Measurements from ENCODE around the gene NAA38. TPM values are rescaled to one million over a fixed set of nuclear protein-coding genes. Genes with fewer than 3 reads are reported as not detected.

Gene NAA38
- total RNA-seq, 2 experiments from 2014 or later: 68.2 to 74.7 TPM

GRCh38 chr17:7833011-7833794, 24.2 kb downstream of the NAA38 start:
- intact Hi-C loops (cut with micrococcal nuclease): loop anchor here (10.0 kb wide), 1 partner anchor 352 kb away; no protein-coding TSS in a partner anchor
- CTCF ChIA-PET: interaction anchor here (0.9 to 7.2 kb wide), 10 partner anchors 9 to 246 kb away, joined by 3 to 70 read pairs (median 7); partner anchors contain the start of gene TP53
- H3K27ac Mint-ChIP-seq: peak overlapping the region; percentile 61
- peak overlapping the region; percentile 80 for H3K4me3 Mint-ChIP-seq
- H3K4me1 Mint-ChIP-seq (ENCODE audit: low read depth): peaks cover 24% of the 10 kb centered on the region
- no peaks in the 10 kb centered on the region for H3K36me3 Mint-ChIP-seq
- POLR2A ChIA-PET: interaction anchor here (1.1 to 3.5 kb wide), 4 partner anchors 10 to 24 kb away, joined by 3 to 18 read pairs (median 8); partner anchors contain the start of genes CYB5D1 and NAA38
- H3K27me3 Mint-ChIP-seq: peaks cover 1% of the 10 kb centered on the region
- no peak for DNase-seq
- no peaks in the 10 kb centered on the region for H3K9me3 Mint-ChIP-seq

GRCh38 chr17:7832431-7832830, 24.9 kb downstream of the NAA38 start:
- CTCF ChIA-PET: interaction anchor here (1.1 to 7.2 kb wide), 5 partner anchors 9 to 89 kb away, joined by 4 to 57 read pairs (median 9); no protein-coding TSS in a partner anchor
- H3K27ac Mint-ChIP-seq: no peak overlapping the region
- intact Hi-C loops (cut with micrococcal nuclease): loop anchor here (10.0 kb wide), 1 partner anchor 352 kb away; no protein-coding TSS in a partner anchor
- H3K4me3 Mint-ChIP-seq: no peak overlapping the region
- H3K36me3 Mint-ChIP-seq: no peaks in the 10 kb centered on the region
- no peak for DNase-seq
- no peaks in the 10 kb centered on the region for H3K9me3 Mint-ChIP-seq
- POLR2A ChIA-PET: interaction anchor here (1.1 to 2.8 kb wide), 2 partner anchors 11 to 25 kb away, joined by 3 to 10 read pairs; partner anchors contain the start of genes CYB5D1 and NAA38
- H3K27me3 Mint-ChIP-seq: peaks cover 1% of the 10 kb centered on the region
- peaks cover 18% of the 10 kb centered on the region for H3K4me1 Mint-ChIP-seq (ENCODE audit: low read depth)

- intact Hi-C loops (cut with micrococcal nuclease): loop anchor here (10.0 kb wide), 1 partner anchor 354 kb away; no protein-coding TSS in a partner anchor
- no peaks in the 10 kb centered on the region for H3K36me3 Mint-ChIP-seq
- no peaks in the 10 kb centered on the region for H3K9me3 Mint-ChIP-seq
- H3K27me3 Mint-ChIP-seq: peaks cover 1% of the 10 kb centered on the region
- H3K4me1 Mint-ChIP-seq (ENCODE audit: low read depth): peaks cover 7% of the 10 kb centered on the region
- ChIA-PET POLR2A (no interaction called here), CTCF (interaction anchor here (1.5 to 7.2 kb wide), 3 partner anchors 8 to 19 kb away, joined by 5 to 57 read pairs (median 49); no protein-coding TSS in a partner anchor)
- no peak overlapping the region for H3K4me3 Mint-ChIP-seq
- no peak overlapping the region for H3K27ac Mint-ChIP-seq
- DNase-seq: no peak
Observed at GRCh38 chr17:7831233-7831632, 26.1 kb downstream of the NAA38 start.

GRCh38 chr17:7830616-7831015, 26.7 kb downstream of the NAA38 start:
- no peak overlapping the region for H3K27ac Mint-ChIP-seq
- intact Hi-C loops (cut with micrococcal nuclease): loop anchor here (10.0 kb wide), 1 partner anchor 354 kb away; no protein-coding TSS in a partner anchor
- DNase-seq: no peak
- no peaks in the 10 kb centered on the region for H3K36me3 Mint-ChIP-seq
- H3K4me1 Mint-ChIP-seq (ENCODE audit: low read depth): peaks cover 5% of the 10 kb centered on the region
- no peak overlapping the region for H3K4me3 Mint-ChIP-seq
- CTCF ChIA-PET: no interaction called here
- peaks cover 1% of the 10 kb centered on the region for H3K27me3 Mint-ChIP-seq
- POLR2A ChIA-PET: no interaction called here
- H3K9me3 Mint-ChIP-seq: no peaks in the 10 kb centered on the region

GRCh38 chr17:7825206-7825990, 32.0 kb downstream of the NAA38 start:
- Mint-ChIP-seq H3K9me3 (no peaks in the 10 kb centered on the region), H3K27me3 (peaks cover 1% of the 10 kb centered on the region), H3K27ac (no peak overlapping the region), H3K36me3 (no peaks in the 10 kb centered on the region), H3K4me1 (ENCODE audit: low read depth) (no peaks in the 10 kb centered on the region), H3K4me3 (no peak overlapping the region)
- CTCF ChIA-PET: interaction anchor here (0.6 to 6.8 kb wide), 9 partner anchors 9 to 235 kb away, joined by 3 to 57 read pairs (median 7); partner anchors contain the start of genes KDM6B and NAA38
- no peak for DNase-seq
- POLR2A ChIA-PET: no interaction called here
- intact Hi-C loops (cut with micrococcal nuclease): no loop called here

GRCh38 chr17:7824021-7824924, 33.1 kb downstream of the NAA38 start:
- Mint-ChIP-seq H3K9me3 (no peaks in the 10 kb centered on the region), H3K27me3 (no peaks in the 10 kb centered on the region), H3K4me3 (no peak overlapping the region), H3K36me3 (no peaks in the 10 kb centered on the region), H3K4me1 (ENCODE audit: low read depth) (no peaks in the 10 kb centered on the region), H3K27ac (no peak overlapping the region)
- ChIA-PET POLR2A (no interaction called here), CTCF (interaction anchor here (0.9 to 6.8 kb wide), 11 partner anchors 10 to 236 kb away, joined by 3 to 57 read pairs (median 5); partner anchors contain the start of genes KDM6B and NAA38)
- DNase-seq: no peak
- intact Hi-C loops (cut with micrococcal nuclease): no loop called here

- no peak overlapping the region for H3K4me3 Mint-ChIP-seq
- CTCF ChIA-PET: interaction anchor here (0.6 to 6.8 kb wide), 10 partner anchors 10 to 503 kb away, joined by 3 to 57 read pairs (median 4); partner anchors contain the start of gene KDM6B
- H3K27ac Mint-ChIP-seq: no peak overlapping the region
- DNase-seq: no peak
- intact Hi-C loops (cut with micrococcal nuclease): loop anchor here (2.0 kb wide), 1 partner anchor 81 kb away; no protein-coding TSS in a partner anchor
- H3K9me3 Mint-ChIP-seq: no peaks in the 10 kb centered on the region
- H3K4me1 Mint-ChIP-seq (ENCODE audit: low read depth): no peaks in the 10 kb centered on the region
- H3K36me3 Mint-ChIP-seq: no peaks in the 10 kb centered on the region
- POLR2A ChIA-PET: no interaction called here
- H3K27me3 Mint-ChIP-seq: no peaks in the 10 kb centered on the region
Observed at GRCh38 chr17:7823581-7824001, 33.8 kb downstream of the NAA38 start.

- Mint-ChIP-seq H3K4me3 (no peak overlapping the region), H3K27ac (no peak overlapping the region), H3K9me3 (no peaks in the 10 kb centered on the region), H3K36me3 (no peaks in the 10 kb centered on the region), H3K27me3 (no peaks in the 10 kb centered on the region), H3K4me1 (ENCODE audit: low read depth) (no peaks in the 10 kb centered on the region)
- no peak for DNase-seq
- intact Hi-C loops (cut with micrococcal nuclease): loop anchor here (1.0 to 2.0 kb wide), 3 partner anchors 29 to 168 kb away; no protein-coding TSS in a partner anchor
- CTCF ChIA-PET: interaction anchor here (1.0 to 6.8 kb wide), 11 partner anchors 13 to 168 kb away, joined by 3 to 57 read pairs (median 5); partner anchors contain the start of genes KDM6B and NAA38
- POLR2A ChIA-PET: no interaction called here
Observed at GRCh38 chr17:7822126-7822525, 35.2 kb downstream of the NAA38 start.

GRCh38 chr17:7820231-7820630, 37.1 kb downstream of the NAA38 start:
- H3K27me3 Mint-ChIP-seq: no peaks in the 10 kb centered on the region
- POLR2A ChIA-PET: no interaction called here
- H3K9me3 Mint-ChIP-seq: no peaks in the 10 kb centered on the region
- H3K4me3 Mint-ChIP-seq: no peak overlapping the region
- DNase-seq: no peak
- no peaks in the 10 kb centered on the region for H3K36me3 Mint-ChIP-seq
- CTCF ChIA-PET: interaction anchor here (1.0 to 6.8 kb wide), 4 partner anchors 14 to 221 kb away, joined by 3 to 57 read pairs (median 8); partner anchors contain the start of gene KDM6B
- no peaks in the 10 kb centered on the region for H3K4me1 Mint-ChIP-seq (ENCODE audit: low read depth)
- intact Hi-C loops (cut with micrococcal nuclease): no loop called here
- H3K27ac Mint-ChIP-seq: no peak overlapping the region

GRCh38 chr17:7818746-7819645, 38.4 kb downstream of the NAA38 start:
- POLR2A ChIA-PET: interaction anchor here (0.6 kb wide), 1 partner anchor 133 kb away, joined by 3 read pairs; no protein-coding TSS in a partner anchor
- no peak for DNase-seq
- Mint-ChIP-seq H3K9me3 (no peaks in the 10 kb centered on the region), H3K4me1 (ENCODE audit: low read depth) (no peaks in the 10 kb centered on the region), H3K27me3 (no peaks in the 10 kb centered on the region), H3K27ac (no peak overlapping the region), H3K36me3 (no peaks in the 10 kb centered on the region), H3K4me3 (no peak overlapping the region)
- intact Hi-C loops (cut with micrococcal nuclease): no loop called here
- CTCF ChIA-PET: interaction anchor here (0.5 to 1.2 kb wide), 4 partner anchors 15 to 328 kb away, joined by 3 to 5 read pairs (median 3); no protein-coding TSS in a partner anchor

All from activated CD4-positive, alpha-beta memory T cell treated with anti-CD3 and anti-CD28 coated beads for 36 hours (primary cell).